K562 (cell line): ENCODE measurements around the gene ALOX12. TPM values are rescaled to one million over a fixed set of nuclear protein-coding genes. Genes with fewer than 3 reads are reported as not detected.

Experiments
- ATAC-seq: fragments of 200-7000 bp; cut with Tn5 transposase; 3 replicates; pipeline ENCODE4 v1.9.1; 2020; ENCODE audit warnings: moderate library complexity
- BruUV-seq: library from RNA; stranded (reverse); fragments of 400-500 nt; replicated peaks from 2 replicates; lab custom pipeline; 2021; lab: Mats Ljungman, UMichigan
- CTCF ChIA-PET: fragments of 300-600 bp; formaldehyde crosslinking; extraction: SDS; loops from one replicate; lab custom pipeline; 2021; ENCODE audit warnings: low intra/inter-chr PET ratio; lab: Yijun Ruan, JAX
- POLR2A ChIA-PET: fragments of 300-600, 350-650 bp; sonication (Branson Sonifier 250); formaldehyde crosslinking; extraction: SDS; loops from one replicate; lab custom pipeline; 2021; ENCODE audit warnings: antibody characterized with exemption, inconsistent platforms; lab: Yijun Ruan, JAX
- DNase-seq, 4 experiments: peaks; one replicate each; pipeline versions ENCODE4 v3.0.0 to v3.0.0-alpha.2; 2011 to 2018; ENCODE audit warnings: low spot score in 3 of 4, mixed read lengths in 3 of 4; ENCODE audit errors: extremely low read depth in 1 of 4
- FAIRE-seq: peaks from 2 replicates; lab custom pipeline; 2011; peaks lifted over from hg19 to GRCh38; lab: Jason Lieb, UNC
- H2AFZ ChIP-seq: 2 replicates; pipeline ENCODE4 v1.6.0; 2011; ENCODE audit warnings: low read depth, low read length, control low read depth, inconsistent platforms
- H3K27ac ChIP-seq: fragments of 200-600 bp; 3 replicates; pipeline ENCODE4 v1.8.0; 2011; ENCODE audit warnings: low read depth, mild to moderate bottlenecking, control low read depth, inconsistent platforms, low read length, moderate library complexity, mixed read lengths; ENCODE audit errors: extremely low read depth
- H3K27me3 ChIP-seq, 2 experiments: fragments of 300-600 bp in 1 of 2; 2 replicates in 1 of 2; 3 replicates in 1 of 2; pipeline versions ENCODE4 v1.6.0 to v1.8.0; 2011; ENCODE audit warnings: inconsistent platforms in 2 of 2, low read length in 2 of 2, mild to moderate bottlenecking in 1 of 2, mixed read lengths in 1 of 2, moderate library complexity in 1 of 2; ENCODE audit not compliant: control insufficient read depth in 2 of 2, insufficient read depth in 2 of 2
- H3K36me3 ChIP-seq: fragments of 300-600 bp; 3 replicates; pipeline ENCODE4 v1.8.0; 2011; ENCODE audit warnings: mild to moderate bottlenecking, low read length, inconsistent platforms; ENCODE audit not compliant: control insufficient read depth, insufficient read depth
- H3K4me1 ChIP-seq, 2 experiments: fragments of 200-600 bp in 1 of 2; replicated peaks in 1 of 2; 2 replicates in 1 of 2; 3 replicates in 1 of 2; pipeline versions ENCODE4 v1.5.1 to v1.8.0; 2011; ENCODE audit warnings: inconsistent platforms in 2 of 2, low read length in 2 of 2, mild to moderate bottlenecking in 1 of 2, mixed read lengths in 1 of 2, moderate library complexity in 1 of 2; ENCODE audit not compliant: control insufficient read depth in 2 of 2, insufficient read depth in 2 of 2
- H3K4me2 ChIP-seq: 2 replicates; pipeline ENCODE4 v1.6.1; 2011; ENCODE audit warnings: low read length, control low read depth, inconsistent platforms, mixed read lengths; ENCODE audit not compliant: insufficient read depth
- H3K4me3 ChIP-seq: fragments of 200-600 bp; sonication (generic), shearing (Covaris generic); 2 replicates; pipeline ENCODE4 v1.5.1; 2016; ENCODE audit warnings: control low read depth, inconsistent platforms
- H3K79me2 ChIP-seq: fragments of 200-600 bp; 3 replicates; pipeline ENCODE4 v1.8.0; 2011; ENCODE audit warnings: low read length, inconsistent platforms; ENCODE audit not compliant: control insufficient read depth, insufficient read depth
- H3K9ac ChIP-seq, 2 experiments: 2 replicates each; pipeline versions ENCODE4 v1.6.0 to v1.6.1; 2011; ENCODE audit warnings: low read depth in 2 of 2, low read length in 2 of 2, control low read depth in 1 of 2, inconsistent platforms in 1 of 2, mild to moderate bottlenecking in 1 of 2, mixed read lengths in 1 of 2; ENCODE audit not compliant: insufficient read depth in 1 of 2
- H3K9me1 ChIP-seq: one replicate; pipeline ENCODE4 v1.6.0; 2011; ENCODE audit warnings: inconsistent platforms, mild to moderate bottlenecking, low read length, moderate library complexity; ENCODE audit not compliant: control insufficient read depth, insufficient read depth
- H3K9me3 ChIP-seq: replicated peaks from 2 replicates; pipeline ENCODE4 v1.5.1; 2011; ENCODE audit warnings: low read depth, low read length, inconsistent platforms; ENCODE audit not compliant: control insufficient read depth, insufficient read depth
- H4K20me1 ChIP-seq: replicated peaks from 2 replicates; pipeline ENCODE4 v1.6.1; 2011; ENCODE audit warnings: low read length, inconsistent platforms, mixed read lengths; ENCODE audit not compliant: control insufficient read depth, insufficient read depth
- CTBP1 ChIP-seq: fragments of 450-650 bp; IDR thresholded peaks from 2 replicates; pipeline ENCODE4 v1.6.1; 2016; ENCODE audit warnings: borderline replicate concordance
- MAZ ChIP-seq, 2 experiments: fragments of 450-650 bp in 1 of 2; sonication (generic) in 1 of 2; formaldehyde crosslinking; IDR thresholded peaks in 1 of 2; conservative IDR thresholded peaks in 1 of 2; 2 replicates each; pipeline versions ENCODE4 v1.4.0 to v1.5.0; 2020; ENCODE audit warnings: mild to moderate bottlenecking in 1 of 2, missing genetic modification reagents in 1 of 2
- MEIS2 ChIP-seq: fragments of 450-650 bp; IDR thresholded peaks from 2 replicates; pipeline ENCODE4 v1.6.1; 2014; ENCODE audit warnings: mild to moderate bottlenecking; ENCODE audit not compliant: partially characterized antibody
- NFRKB ChIP-seq: fragments of 450-650 bp; IDR thresholded peaks from 2 replicates; pipeline ENCODE4 v1.6.1; 2016; ENCODE audit warnings: low read depth
- STAG1 ChIP-seq: sonication (generic); formaldehyde crosslinking; IDR thresholded peaks from 2 replicates; pipeline ENCODE4 v1.5.0; 2020; ENCODE audit warnings: missing genetic modification reagents, borderline replicate concordance
- WGBS: fragments of 100-300 bp; shearing (Covaris generic); methylation state at CpG from one replicate; pipeline ENCODE4 v1.1.6; 2016; ENCODE audit warnings: low coverage, mixed read lengths; ENCODE audit not compliant: insufficient coverage; ENCODE audit errors: missing lambda C conversion rate; 5-methylcytosine and 5-hydroxymethylcytosine counted together
- in situ Hi-C: fragments of 300-500 bp; cut with MboI; formaldehyde crosslinking; loops from 4 replicates; pipeline ENCODE4 v1.15.0; 2018; ENCODE audit warnings: inconsistent platforms, mixed read lengths
- intact Hi-C: fragments of 100-400 bp; cut with micrococcal nuclease; formaldehyde crosslinking; loops from 2 replicates; pipeline ENCODE4 v1.14.2; 2022
- polyA plus RNA-seq, 8 experiments: library from polyadenylated mRNA; depleted of rRNA in 4 of 8; stranded (reverse) in 5 of 8; unstranded in 3 of 8; fragments of >200 nt; fragmentation: Nextera tagmentation in 2 of 8; fragmentation: Illumina TruSeq in 1 of 8; extraction: Ambion mirVana in 2 of 8; extraction: Trizol in 1 of 8; gene quantifications; 2 replicates each; pipeline versions ENCODE4 v1.2.1 to v1.2.3, GENCODE V29; 2011 to 2014; ENCODE audit warnings: inconsistent platforms in 1 of 8, missing spikeins in 1 of 8
- total RNA-seq, 7 experiments: library from RNA; depleted of rRNA in 6 of 7; stranded (reverse); fragments of >200 nt in 6 of 7; fragmentation: Illumina TruSeq in 2 of 7; extraction: Trizol in 2 of 7; gene quantifications; 2 replicates each; pipeline versions ENCODE4 v1.2.1 to v1.2.3, GENCODE V29; 2011 to 2021; ENCODE audit warnings: low replicate concordance in 1 of 7
- TF ChIP-seq, protein P1 (sequence below): fragments of 450-650 bp; formaldehyde crosslinking; conservative IDR thresholded peaks from 2 replicates; pipeline ENCODE4 v1.4.0; 2022; ENCODE audit warnings: mild to moderate bottlenecking, missing genetic modification characterization
- TF ChIP-seq, protein P2 (sequence below): fragments of 450-650 bp; IDR thresholded peaks from 2 replicates; pipeline ENCODE4 v1.6.1; 2017; ENCODE audit warnings: antibody characterized with exemption, mild to moderate bottlenecking

The ALOX12 gene
- total and polyA plus RNA-seq, 9 of the 15 experiments (the other 6 are each of a cell fraction or from before 2014, with no cell fraction given), result 0.09 to 1.1 (median 0.47) TPM; not detected in 1

GRCh38 chr17:7034955-7035590, 39.2 kb downstream of the ALOX12 start:
- Histone ChIP-seq H3K27me3 (no peaks in the 10 kb centered on the region), H3K4me3 (peak overlapping the region; percentile 77), H3K4me2 (peak overlapping the region; percentile 91), H4K20me1 (no peaks in the 10 kb centered on the region), H3K27ac (peak overlapping the region; percentile 90), H3K9me1 (no peaks in the 10 kb centered on the region), H3K9me3 (no peaks in the 10 kb centered on the region), H3K9ac (peak overlapping the region; percentile 85 to 94), H2AFZ (peak overlapping the region; percentile 87), H3K4me1 (peaks cover 11 to 20% of the 10 kb centered on the region in 2 experiments; a peak in 4 of 5 replicates), H3K79me2 (peaks cover 21% of the 10 kb centered on the region), H3K36me3 (no peaks in the 10 kb centered on the region)
- in situ Hi-C loops (loop anchor here (25.0 kb wide), 1 partner anchor 527 kb away; the partner anchor contains the start of genes SENP3 and TNFSF13), intact Hi-C loops (no loop called here)
- 3% methylated on average over 5 of the region's 7 CpGs for WGBS
- TF ChIP-seq, protein P1, sequence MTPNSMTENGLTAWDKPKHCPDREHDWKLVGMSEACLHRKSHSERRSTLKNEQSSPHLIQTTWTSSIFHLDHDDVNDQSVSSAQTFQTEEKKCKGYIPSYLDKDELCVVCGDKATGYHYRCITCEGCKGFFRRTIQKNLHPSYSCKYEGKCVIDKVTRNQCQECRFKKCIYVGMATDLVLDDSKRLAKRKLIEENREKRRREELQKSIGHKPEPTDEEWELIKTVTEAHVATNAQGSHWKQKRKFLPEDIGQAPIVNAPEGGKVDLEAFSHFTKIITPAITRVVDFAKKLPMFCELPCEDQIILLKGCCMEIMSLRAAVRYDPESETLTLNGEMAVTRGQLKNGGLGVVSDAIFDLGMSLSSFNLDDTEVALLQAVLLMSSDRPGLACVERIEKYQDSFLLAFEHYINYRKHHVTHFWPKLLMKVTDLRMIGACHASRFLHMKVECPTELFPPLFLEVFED (CRISPR knock-in tag), result peak; percentile 59; the same call in 1 of the 2 replicates
- TF ChIP-seq NFRKB (peak; percentile 59; the same call in 1 of the 2 replicates), MAZ (CRISPR knock-in tag; conservative IDR thresholded peaks at IDR 0.05 in 1 of 2, IDR thresholded peaks at IDR 0.05 in 1 of 2) (0 out of 4 replicates have a peak, but pooled peaks of 1 of the 2 experiments have one; percentile 25), STAG1 (CRISPR knock-in tag) (0 out of 2 replicates have a peak, but pooled peaks have one; percentile 8), MEIS2 (no peak), CTBP1 (no peak)
- TF ChIP-seq, protein P2, sequence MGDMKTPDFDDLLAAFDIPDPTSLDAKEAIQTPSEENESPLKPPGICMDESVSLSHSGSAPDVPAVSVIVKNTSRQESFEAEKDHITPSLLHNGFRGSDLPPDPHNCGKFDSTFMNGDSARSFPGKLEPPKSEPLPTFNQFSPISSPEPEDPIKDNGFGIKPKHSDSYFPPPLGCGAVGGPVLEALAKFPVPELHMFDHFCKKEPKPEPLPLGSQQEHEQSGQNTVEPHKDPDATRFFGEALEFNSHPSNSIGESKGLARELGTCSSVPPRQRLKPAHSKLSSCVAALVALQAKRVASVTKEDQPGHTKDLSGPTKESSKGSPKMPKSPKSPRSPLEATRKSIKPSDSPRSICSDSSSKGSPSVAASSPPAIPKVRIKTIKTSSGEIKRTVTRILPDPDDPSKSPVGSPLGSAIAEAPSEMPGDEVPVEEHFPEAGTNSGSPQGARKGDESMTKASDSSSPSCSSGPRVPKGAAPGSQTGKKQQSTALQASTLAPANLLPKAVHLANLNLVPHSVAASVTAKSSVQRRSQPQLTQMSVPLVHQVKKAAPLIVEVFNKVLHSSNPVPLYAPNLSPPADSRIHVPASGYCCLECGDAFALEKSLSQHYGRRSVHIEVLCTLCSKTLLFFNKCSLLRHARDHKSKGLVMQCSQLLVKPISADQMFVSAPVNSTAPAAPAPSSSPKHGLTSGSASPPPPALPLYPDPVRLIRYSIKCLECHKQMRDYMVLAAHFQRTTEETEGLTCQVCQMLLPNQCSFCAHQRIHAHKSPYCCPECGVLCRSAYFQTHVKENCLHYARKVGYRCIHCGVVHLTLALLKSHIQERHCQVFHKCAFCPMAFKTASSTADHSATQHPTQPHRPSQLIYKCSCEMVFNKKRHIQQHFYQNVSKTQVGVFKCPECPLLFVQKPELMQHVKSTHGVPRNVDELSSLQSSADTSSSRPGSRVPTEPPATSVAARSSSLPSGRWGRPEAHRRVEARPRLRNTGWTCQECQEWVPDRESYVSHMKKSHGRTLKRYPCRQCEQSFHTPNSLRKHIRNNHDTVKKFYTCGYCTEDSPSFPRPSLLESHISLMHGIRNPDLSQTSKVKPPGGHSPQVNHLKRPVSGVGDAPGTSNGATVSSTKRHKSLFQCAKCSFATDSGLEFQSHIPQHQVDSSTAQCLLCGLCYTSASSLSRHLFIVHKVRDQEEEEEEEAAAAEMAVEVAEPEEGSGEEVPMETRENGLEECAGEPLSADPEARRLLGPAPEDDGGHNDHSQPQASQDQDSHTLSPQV, result peak; percentile 47; the same call in 1 of the 2 replicates
- ATAC-seq (peak; percentile 51), FAIRE-seq (peak; percentile 11), DNase-seq (no peak)
- BruUV-seq, result TSS peak; percentile 98
- ChIA-PET POLR2A (interaction anchor here (0.5 to 1.3 kb wide), 5 partner anchors 7 to 898 kb away, joined by 3 to 10 read pairs (median 5); partner anchors contain the start of genes RNASEK and SLC16A11), CTCF (no interaction called here)
